ENCODE measurements around the gene GPRC5D. TPM values are rescaled to one million over a fixed set of nuclear protein-coding genes. Genes with fewer than 3 reads are reported as not detected.

The GPRC5D gene
- total RNA-seq, 4 donors from 2014 or later = 0.48 TPM; not detected in 3

DNA sequence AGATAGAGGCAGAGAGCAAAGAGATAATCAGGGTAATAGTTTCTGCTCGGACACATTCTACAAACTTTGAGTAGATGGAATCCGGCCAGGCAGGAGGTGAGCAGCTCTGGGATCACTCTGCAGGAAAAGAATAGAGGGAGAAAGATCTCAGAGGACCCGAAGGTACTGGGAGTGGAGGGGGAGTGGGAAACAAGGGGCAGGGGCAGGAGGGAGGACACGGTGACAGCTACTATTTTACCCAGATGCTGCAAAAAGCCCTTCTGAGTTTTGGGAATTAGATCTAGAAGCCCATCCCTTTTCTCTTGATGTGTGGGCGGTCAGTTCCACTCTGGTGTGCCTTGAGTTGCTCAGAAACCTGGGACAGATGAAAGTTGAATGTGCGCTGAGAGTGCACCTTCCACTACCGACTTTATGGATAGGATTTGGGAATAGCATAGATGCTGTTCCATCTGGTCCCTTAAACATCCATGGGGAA, 60.1 kb downstream of the GPRC5D start:
- no peak for TF ChIP-seq EP300 (IDR thresholded peaks at IDR 0.05; ENCODE audit: low read depth)
- peak in 1 of 3 donors; percentile 25 for TF ChIP-seq POLR2AphosphoS5 (IDR thresholded peaks at IDR 0.05)
- intact Hi-C loops (cut with DNase I; ENCODE audit: low total_unique reads) (no loop called here), in situ Hi-C loops (cut with MboI; ENCODE audit: low pct_ligation_motif_present in 1 of 4, low pct_unique_long_range_greater_than_20kb in 1 of 4, low sequenced_read_pairs in 3 of 4) (no loop called here)
- Histone ChIP-seq H3K4me1 (peaks cover 0 to 22% (median 15%) of the 10 kb centered on the region in 4 donors), H3K4me3 (peak overlapping the region; percentile 3 to 54 (median 38)), H3K27me3 (peaks cover 3% of the 10 kb centered on the region), H3K9me3 (no peaks in the 10 kb centered on the region), H3K27ac (peak overlapping the region; percentile 82 to 89 (median 86)), H3K36me3 (no peaks in the 10 kb centered on the region)
- DNase-seq = no peak
- 4 to 26% methylated on average over 3 to 7 of the region's 7 CpGs for WGBS, 2 donors (ENCODE audit: low coverage in 1 of 2)

- in situ Hi-C loops (cut with MboI; ENCODE audit: low pct_ligation_motif_present in 1 of 4, low pct_unique_long_range_greater_than_20kb in 1 of 4, low sequenced_read_pairs in 3 of 4) = no loop called here
- Histone ChIP-seq H3K4me3 (peak within 1 kb of the TSS; percentile 33 to 54 (median 38)), H3K27me3 (peaks cover 3% of the 10 kb centered on the region), H3K9me3 (no peaks in the 10 kb centered on the region), H3K36me3 (no peaks in the 10 kb centered on the region), H3K27ac (peak within 1 kb of the TSS; percentile 82 to 89 (median 86)), H3K4me1 (peaks cover 0 to 22% (median 15%) of the 10 kb centered on the region in 4 donors)
- TF ChIP-seq CTCF (IDR thresholded peaks at IDR 0.05) (peak in 2 of 5 experiments; percentile 16 to 28), POLR2AphosphoS5 (IDR thresholded peaks at IDR 0.05) (peak; percentile 84 to 98 (median 98)), EP300 (IDR thresholded peaks at IDR 0.05; ENCODE audit: low read depth) (no peak), POLR2A (IDR thresholded peaks at IDR 0.05) (peak; percentile 97)
- intact Hi-C loops (cut with DNase I; ENCODE audit: low total_unique reads) = no loop called here
- peak; percentile 92 for DNase-seq
- 1 to 4% methylated on average over 9 to 47 of the region's 50 CpGs for WGBS, 2 donors (ENCODE audit: low coverage in 1 of 2)
Observed at GRCh38 chr12:12891080-12891880, 60.7 kb downstream of the GPRC5D start, which contains the start of gene GPRC5A. GPRC5A (plus strand) TSS chr12:12891562; CDS start chr12:12908250, 16,688 bp downstream.

Small RNA genes within 50 kb of the gene (small RNA-seq; reads per million reads assigned to genes)
- gene RF00604 = 0 to 0.53 (median 0.07) reads per million in 4 donors

Other genes with a start within 250 kb of the GPRC5D start
- 10 to 100 TPM; 14.1 to 58.3 (median 54.1) TPM for gene CDKN1B, start 234.8 kb downstream of the GPRC5D start, total RNA-seq
- gene APOLD1, start 166.5 kb downstream of the GPRC5D start, total RNA-seq = 10 to 100 TPM in 2 of 4 donors, 1 to 10 TPM in 2; 3.0 to 11.3 (median 7.7) TPM
- 10 to 100 TPM; 22.1 to 47.8 (median 31.8) TPM for gene DDX47, start 138.8 kb downstream of the GPRC5D start, total RNA-seq
- 100 to 1,000 TPM in 3 of 4 donors, 1 to 10 TPM in 1; 7.0 to 166 (median 116) TPM for gene GPRC5A, start 60.6 kb downstream of the GPRC5D start, total RNA-seq
- gene HEBP1, start 48.1 kb upstream of the GPRC5D start, total RNA-seq = 10 to 100 TPM; 10.3 to 74.4 (median 37.4) TPM
- 1 to 10 TPM in 3 of 4 donors, under 1 TPM in 1; 0.60 to 2.6 (median 1.8) TPM for gene FAM234B, start 92.2 kb upstream of the GPRC5D start, total RNA-seq
- gene GSG1, start 151.5 kb upstream of the GPRC5D start, total RNA-seq = not detected
- gene EMP1, start 244.6 kb upstream of the GPRC5D start, total RNA-seq = 100 to 1,000 TPM in 3 of 4 donors, 10 to 100 TPM in 1; 43.2 to 837 (median 738) TPM